ENCODE measurements around the gene FAM240B.

DNA sequence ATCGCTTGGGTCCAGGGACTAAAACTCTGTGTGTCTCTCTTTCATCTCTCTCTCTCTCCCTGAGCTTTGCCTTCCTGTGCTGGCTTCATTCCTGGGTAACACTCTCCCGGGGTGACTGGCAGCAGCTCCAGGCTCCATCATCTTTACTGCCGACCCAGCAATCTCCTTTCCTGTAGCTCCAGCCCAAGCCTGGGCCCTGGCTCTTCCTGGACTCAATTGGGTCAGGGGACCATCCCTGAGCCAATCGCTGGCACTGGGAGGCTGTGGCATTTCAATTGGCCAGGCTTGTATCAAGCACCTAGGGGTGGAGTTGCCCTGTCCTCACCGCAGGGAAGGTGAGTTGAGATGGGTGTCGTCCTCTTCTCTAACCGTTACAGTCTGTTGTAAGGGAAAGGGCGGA, 31.9 kb downstream of the FAM240B start:
- no peak for TF ChIP-seq TAF1 (IDR thresholded peaks at IDR 0.05; ENCODE audit: borderline replicate concordance, insufficient read depth, low read length)
- TF ChIP-seq POLR2AphosphoS5 (IDR thresholded peaks at IDR 0.05; ENCODE audit: low read depth, low read length): no peak
- no peak for TF ChIP-seq FOXP2 (optimal IDR thresholded peaks at IDR 0.05; ENCODE audit: borderline replicate concordance, extremely low read depth, extremely low read length, insufficient read depth)
- TF ChIP-seq, protein P1, sequence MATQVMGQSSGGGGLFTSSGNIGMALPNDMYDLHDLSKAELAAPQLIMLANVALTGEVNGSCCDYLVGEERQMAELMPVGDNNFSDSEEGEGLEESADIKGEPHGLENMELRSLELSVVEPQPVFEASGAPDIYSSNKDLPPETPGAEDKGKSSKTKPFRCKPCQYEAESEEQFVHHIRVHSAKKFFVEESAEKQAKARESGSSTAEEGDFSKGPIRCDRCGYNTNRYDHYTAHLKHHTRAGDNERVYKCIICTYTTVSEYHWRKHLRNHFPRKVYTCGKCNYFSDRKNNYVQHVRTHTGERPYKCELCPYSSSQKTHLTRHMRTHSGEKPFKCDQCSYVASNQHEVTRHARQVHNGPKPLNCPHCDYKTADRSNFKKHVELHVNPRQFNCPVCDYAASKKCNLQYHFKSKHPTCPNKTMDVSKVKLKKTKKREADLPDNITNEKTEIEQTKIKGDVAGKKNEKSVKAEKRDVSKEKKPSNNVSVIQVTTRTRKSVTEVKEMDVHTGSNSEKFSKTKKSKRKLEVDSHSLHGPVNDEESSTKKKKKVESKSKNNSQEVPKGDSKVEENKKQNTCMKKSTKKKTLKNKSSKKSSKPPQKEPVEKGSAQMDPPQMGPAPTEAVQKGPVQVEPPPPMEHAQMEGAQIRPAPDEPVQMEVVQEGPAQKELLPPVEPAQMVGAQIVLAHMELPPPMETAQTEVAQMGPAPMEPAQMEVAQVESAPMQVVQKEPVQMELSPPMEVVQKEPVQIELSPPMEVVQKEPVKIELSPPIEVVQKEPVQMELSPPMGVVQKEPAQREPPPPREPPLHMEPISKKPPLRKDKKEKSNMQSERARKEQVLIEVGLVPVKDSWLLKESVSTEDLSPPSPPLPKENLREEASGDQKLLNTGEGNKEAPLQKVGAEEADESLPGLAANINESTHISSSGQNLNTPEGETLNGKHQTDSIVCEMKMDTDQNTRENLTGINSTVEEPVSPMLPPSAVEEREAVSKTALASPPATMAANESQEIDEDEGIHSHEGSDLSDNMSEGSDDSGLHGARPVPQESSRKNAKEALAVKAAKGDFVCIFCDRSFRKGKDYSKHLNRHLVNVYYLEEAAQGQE (IDR thresholded peaks at IDR 0.05; ENCODE audit: insufficient read depth in 1 of 2, low read depth in 2 of 2, low read length in 2 of 2): no peak

Data from PFSK-1 (cell line).